ENCODE results near the gene NCOA1.

DNA sequence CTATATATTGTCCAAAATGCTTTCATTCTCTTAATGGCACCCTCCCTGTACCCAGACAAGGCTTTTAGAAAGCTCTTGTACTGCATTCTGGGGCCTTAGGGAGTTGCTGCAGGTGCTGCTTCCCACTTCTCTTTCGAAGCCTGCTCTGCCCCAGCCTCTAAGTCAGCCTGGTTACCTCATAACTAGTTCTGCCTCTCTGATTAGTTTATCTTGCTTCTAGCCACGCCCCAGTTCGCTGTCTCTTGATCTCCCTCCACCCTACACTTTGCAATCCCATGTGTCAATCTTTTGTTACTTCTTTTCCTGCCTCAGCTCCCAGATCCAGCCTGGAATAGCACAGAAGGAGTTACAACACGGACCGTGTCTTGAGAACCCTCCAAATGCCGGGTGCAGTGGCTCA is 13.8 kb upstream of the NCOA1 start:
- TF ChIP-seq, protein P1, sequence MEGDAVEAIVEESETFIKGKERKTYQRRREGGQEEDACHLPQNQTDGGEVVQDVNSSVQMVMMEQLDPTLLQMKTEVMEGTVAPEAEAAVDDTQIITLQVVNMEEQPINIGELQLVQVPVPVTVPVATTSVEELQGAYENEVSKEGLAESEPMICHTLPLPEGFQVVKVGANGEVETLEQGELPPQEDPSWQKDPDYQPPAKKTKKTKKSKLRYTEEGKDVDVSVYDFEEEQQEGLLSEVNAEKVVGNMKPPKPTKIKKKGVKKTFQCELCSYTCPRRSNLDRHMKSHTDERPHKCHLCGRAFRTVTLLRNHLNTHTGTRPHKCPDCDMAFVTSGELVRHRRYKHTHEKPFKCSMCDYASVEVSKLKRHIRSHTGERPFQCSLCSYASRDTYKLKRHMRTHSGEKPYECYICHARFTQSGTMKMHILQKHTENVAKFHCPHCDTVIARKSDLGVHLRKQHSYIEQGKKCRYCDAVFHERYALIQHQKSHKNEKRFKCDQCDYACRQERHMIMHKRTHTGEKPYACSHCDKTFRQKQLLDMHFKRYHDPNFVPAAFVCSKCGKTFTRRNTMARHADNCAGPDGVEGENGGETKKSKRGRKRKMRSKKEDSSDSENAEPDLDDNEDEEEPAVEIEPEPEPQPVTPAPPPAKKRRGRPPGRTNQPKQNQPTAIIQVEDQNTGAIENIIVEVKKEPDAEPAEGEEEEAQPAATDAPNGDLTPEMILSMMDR (IDR thresholded peaks at IDR 0.05; ENCODE audit: poor library complexity): no peak
- no peak for TF ChIP-seq EZH2 (IDR thresholded peaks at IDR 0.05; ENCODE audit: borderline replicate concordance)
